ENCODE data around the gene SCYGR8.

Gene SCYGR8

DNA sequence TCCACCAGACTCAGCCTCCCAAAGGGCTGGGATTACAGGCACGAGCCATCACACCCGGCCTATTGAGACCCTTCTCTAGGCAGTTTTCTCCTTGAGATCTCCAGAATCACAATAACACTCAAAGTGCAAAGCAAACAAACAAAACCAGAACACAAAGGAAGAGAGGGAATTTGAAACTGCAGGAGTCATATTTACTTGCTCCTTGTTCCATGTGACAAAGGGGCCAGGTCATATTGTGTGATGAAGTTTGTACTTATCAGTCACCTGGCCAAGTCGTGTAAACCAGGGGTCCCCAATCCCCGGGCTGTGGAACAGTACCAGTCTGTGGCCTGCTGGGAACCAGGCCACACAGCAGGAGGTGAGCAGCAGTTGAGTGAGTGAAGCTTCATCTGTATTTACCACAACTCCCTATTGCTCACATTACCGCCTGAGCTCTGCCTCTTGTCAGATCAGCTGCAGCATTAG lies 26.5 kb downstream of the SCYGR8 start:
- no peaks in the 10 kb centered on the region for H3K4me1 Mint-ChIP-seq
- H3K27ac Mint-ChIP-seq (ENCODE audit: low read depth), result no peak overlapping the region
- H3K4me3 Mint-ChIP-seq, result no peak overlapping the region
- H3K36me3 Mint-ChIP-seq (ENCODE audit: insufficient read depth), result no peaks in the 10 kb centered on the region
- no peaks in the 10 kb centered on the region for H3K27me3 Mint-ChIP-seq
- ATAC-seq (replicated peaks; ENCODE audit: extremely low read depth, poor library complexity, severe bottlenecking) (no peak), DNase-seq (ENCODE audit: low spot score in 2 of 2) (no peak)
- no peaks in the 10 kb centered on the region for H3K9me3 Mint-ChIP-seq

DNA sequence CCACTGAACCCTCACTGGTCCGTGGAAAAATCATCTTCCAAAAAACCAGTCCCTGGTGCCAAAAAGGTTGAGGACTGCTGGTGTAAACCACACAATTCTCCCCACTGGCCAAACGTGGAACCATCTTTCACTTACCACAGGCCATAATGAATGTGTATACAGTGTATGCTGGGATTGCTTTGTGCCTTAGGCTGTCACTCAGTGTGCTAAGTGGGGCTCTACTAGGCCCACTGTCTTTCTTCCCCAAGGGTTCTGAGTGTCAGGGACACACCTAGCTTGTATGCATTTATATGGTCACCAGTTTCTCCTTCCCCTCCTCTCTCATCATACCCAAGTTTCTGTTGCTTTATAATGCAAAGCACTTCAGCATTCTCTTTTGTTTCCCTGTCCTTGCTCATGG lies 27.2 kb downstream of the SCYGR8 start:
- Mint-ChIP-seq H3K4me3 (no peak overlapping the region), H3K36me3 (ENCODE audit: insufficient read depth) (no peaks in the 10 kb centered on the region), H3K27me3 (no peaks in the 10 kb centered on the region), H3K9me3 (no peaks in the 10 kb centered on the region), H3K4me1 (no peaks in the 10 kb centered on the region), H3K27ac (ENCODE audit: low read depth) (no peak overlapping the region)
- DNase-seq (ENCODE audit: low spot score in 2 of 2) (no peak), ATAC-seq (replicated peaks; ENCODE audit: extremely low read depth, poor library complexity, severe bottlenecking) (no peak)

DNA sequence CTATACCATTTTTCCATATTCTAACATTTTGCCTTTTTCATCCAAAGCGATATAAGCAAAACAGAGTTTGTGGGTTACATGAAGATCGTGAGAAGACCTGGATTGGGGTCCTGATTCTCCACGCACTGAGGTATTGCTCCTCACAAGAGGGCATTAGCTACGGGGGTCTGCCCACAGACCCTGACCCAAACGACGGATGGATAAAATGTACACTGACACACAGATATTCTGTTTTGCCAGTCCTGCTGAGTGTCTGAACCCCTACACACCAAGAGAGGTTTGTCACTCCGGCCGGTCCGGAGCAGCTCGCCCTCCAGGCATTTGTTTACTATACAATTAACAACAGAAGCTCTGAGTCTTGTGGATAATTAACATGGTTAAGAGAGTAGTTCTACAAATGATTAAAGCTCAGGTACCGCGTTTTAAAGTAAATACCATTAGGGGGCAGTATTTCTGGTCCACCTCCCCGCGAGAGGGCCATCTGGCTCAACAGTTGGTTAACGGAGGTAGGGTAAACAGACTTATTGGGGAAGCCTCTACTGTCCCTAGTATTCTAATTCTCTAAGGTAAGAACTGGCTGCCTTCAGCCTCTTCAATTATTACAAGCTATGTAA lies 28.4 kb downstream of the SCYGR8 start:
- DNase-seq (ENCODE audit: low spot score in 2 of 2) (no peak), ATAC-seq (replicated peaks; ENCODE audit: extremely low read depth, poor library complexity, severe bottlenecking) (no peak)
- no peaks in the 10 kb centered on the region for H3K36me3 Mint-ChIP-seq (ENCODE audit: insufficient read depth)
- no peak overlapping the region for H3K27ac Mint-ChIP-seq (ENCODE audit: low read depth)
- no peaks in the 10 kb centered on the region for H3K9me3 Mint-ChIP-seq
- H3K4me3 Mint-ChIP-seq, result no peak overlapping the region
- no peaks in the 10 kb centered on the region for H3K4me1 Mint-ChIP-seq
- peaks cover 10% of the 10 kb centered on the region for H3K27me3 Mint-ChIP-seq

DNA sequence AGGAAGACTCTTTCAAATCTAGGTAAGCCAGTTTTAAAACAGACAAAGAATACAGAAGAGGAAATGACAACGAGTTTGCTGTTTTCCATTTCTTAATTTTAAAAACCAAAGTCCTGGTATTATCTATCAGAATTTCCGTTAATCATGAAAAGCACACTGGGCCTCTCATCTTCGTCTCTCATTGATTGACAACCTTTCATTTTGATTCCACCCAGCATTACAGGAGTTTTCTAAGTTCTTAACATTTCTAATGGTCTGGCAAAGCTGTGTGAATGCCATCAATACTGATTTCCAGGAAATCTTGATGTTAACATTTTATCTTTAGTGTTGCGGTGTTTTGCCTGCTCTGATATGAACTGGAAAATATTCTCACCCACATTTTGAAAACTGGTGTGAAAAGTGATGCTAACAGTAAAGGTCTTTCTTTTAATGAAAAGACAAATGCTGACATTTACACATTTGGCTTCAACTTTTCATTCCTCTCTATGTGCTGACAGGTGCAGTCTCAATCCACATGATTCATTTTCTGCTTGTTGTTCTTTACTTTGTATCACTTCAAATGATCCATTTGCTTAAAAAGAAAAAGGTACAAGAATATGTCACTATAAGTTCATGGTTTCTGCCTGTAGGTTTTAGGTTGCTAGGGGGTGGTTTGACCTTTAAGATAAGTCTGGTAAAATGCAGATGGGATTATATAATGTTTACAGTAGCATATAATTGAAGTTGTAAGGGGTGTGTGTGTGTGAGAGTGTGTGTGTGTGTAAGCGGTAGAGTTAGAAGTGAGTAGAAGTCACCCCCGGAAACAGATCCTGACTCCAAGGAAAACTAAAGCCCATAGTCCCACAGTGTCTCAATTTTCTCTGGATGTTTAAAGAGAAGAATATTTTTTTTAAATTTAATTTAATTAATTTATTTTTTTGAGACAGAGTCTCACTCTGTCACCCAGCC lies 29.5 kb downstream of the SCYGR8 start:
- no peaks in the 10 kb centered on the region for H3K4me1 Mint-ChIP-seq
- no peak overlapping the region for H3K4me3 Mint-ChIP-seq
- ATAC-seq (replicated peaks; ENCODE audit: extremely low read depth, poor library complexity, severe bottlenecking) (no peak), DNase-seq (ENCODE audit: low spot score in 2 of 2) (no peak)
- no peaks in the 10 kb centered on the region for H3K9me3 Mint-ChIP-seq
- no peak overlapping the region for H3K27ac Mint-ChIP-seq (ENCODE audit: low read depth)
- no peaks in the 10 kb centered on the region for H3K36me3 Mint-ChIP-seq (ENCODE audit: insufficient read depth)
- peaks cover 11% of the 10 kb centered on the region for H3K27me3 Mint-ChIP-seq

DNA sequence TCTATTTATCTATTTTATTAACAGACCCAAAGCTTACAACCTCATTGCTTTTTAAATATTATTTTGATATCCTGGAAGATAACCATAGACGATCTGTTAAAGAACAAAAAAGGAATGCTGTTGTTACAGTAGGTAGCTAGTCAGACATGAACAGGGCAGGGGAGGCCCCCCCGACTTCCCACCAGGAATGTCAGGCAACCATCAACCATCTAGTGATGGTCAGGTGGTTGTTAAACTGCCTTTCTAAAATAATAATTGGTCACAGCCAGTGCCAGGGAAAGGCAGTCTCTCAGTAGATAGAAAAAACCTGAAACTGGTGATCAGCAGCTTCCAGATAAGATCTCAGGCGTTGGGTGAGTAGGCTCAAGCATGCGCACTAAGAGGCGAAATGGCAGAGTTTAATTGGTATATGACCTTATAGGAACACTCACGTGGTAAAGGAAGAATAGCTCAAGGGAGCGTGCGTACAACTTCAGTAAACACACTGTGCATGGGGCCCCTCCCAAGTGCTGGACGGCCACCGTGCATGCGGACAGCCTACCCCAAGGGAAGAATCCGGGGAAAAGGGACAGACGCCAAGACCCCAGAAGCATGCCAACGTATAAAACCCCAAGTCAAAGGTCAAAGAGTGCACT lies 35.4 kb downstream of the SCYGR8 start:
- peaks cover 8% of the 10 kb centered on the region for H3K4me1 Mint-ChIP-seq
- H3K27me3 Mint-ChIP-seq, result peaks cover 60% of the 10 kb centered on the region
- H3K4me3 Mint-ChIP-seq, result no peak overlapping the region
- DNase-seq (ENCODE audit: low spot score in 2 of 2), result no peak
- no peak for ATAC-seq (replicated peaks; ENCODE audit: extremely low read depth, poor library complexity, severe bottlenecking)
- H3K9me3 Mint-ChIP-seq, result no peaks in the 10 kb centered on the region
- H3K36me3 Mint-ChIP-seq (ENCODE audit: insufficient read depth), result peaks cover 2% of the 10 kb centered on the region
- H3K27ac Mint-ChIP-seq (ENCODE audit: low read depth), result no peak overlapping the region

DNA sequence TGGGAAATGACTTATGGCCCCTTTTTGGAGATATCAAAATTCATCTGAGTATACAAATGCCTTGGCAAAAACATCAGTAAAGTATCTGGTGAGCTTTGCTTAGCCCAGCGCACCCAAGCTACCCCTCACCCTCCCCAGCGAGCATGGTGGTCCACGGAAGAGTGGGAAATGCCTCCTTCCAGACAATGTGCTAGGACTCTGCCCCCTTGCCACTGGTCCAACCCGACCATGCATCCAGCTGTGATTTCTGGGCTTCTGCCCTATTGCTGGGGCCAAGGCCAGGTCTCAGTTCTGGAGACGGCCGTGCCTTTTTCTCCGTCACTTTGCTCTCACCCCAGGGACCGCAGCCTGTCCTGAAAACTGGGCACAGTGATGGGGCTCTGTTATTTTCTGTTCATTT lies 36.1 kb downstream of the SCYGR8 start:
- H3K27me3 Mint-ChIP-seq, result peaks cover 66% of the 10 kb centered on the region
- H3K4me1 Mint-ChIP-seq, result peaks cover 8% of the 10 kb centered on the region
- no peak overlapping the region for H3K4me3 Mint-ChIP-seq
- no peaks in the 10 kb centered on the region for H3K9me3 Mint-ChIP-seq
- peaks cover 2% of the 10 kb centered on the region for H3K36me3 Mint-ChIP-seq (ENCODE audit: insufficient read depth)
- DNase-seq (ENCODE audit: low spot score in 2 of 2) (no peak), ATAC-seq (replicated peaks; ENCODE audit: extremely low read depth, poor library complexity, severe bottlenecking) (no peak)
- no peak overlapping the region for H3K27ac Mint-ChIP-seq (ENCODE audit: low read depth)

DNA sequence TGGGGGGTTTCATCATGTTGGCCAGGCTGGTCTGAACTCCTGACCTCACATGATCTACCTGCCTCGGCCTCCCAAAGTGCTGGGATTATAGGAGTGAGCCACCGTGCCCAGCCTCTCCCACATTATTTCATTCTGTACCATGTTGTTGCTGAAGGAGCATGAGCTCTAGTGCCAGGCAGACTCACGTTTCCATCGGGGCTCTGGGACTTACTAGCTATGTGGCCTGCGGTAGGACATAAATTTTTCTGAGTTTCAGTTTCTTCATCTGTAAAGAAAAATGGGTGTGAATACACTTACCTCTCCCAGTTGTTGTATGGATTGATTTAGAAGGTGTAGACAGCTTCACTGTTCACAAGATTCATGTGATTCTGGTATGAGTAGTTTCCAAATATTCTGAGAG lies 37.1 kb downstream of the SCYGR8 start:
- Mint-ChIP-seq H3K4me3 (no peak overlapping the region), H3K4me1 (peaks cover 8% of the 10 kb centered on the region), H3K9me3 (no peaks in the 10 kb centered on the region), H3K36me3 (ENCODE audit: insufficient read depth) (peaks cover 2% of the 10 kb centered on the region), H3K27ac (ENCODE audit: low read depth) (no peak overlapping the region), H3K27me3 (peaks cover 66% of the 10 kb centered on the region)
- no peak for DNase-seq (ENCODE audit: low spot score in 2 of 2)
- no peak for ATAC-seq (replicated peaks; ENCODE audit: extremely low read depth, poor library complexity, severe bottlenecking)

DNA sequence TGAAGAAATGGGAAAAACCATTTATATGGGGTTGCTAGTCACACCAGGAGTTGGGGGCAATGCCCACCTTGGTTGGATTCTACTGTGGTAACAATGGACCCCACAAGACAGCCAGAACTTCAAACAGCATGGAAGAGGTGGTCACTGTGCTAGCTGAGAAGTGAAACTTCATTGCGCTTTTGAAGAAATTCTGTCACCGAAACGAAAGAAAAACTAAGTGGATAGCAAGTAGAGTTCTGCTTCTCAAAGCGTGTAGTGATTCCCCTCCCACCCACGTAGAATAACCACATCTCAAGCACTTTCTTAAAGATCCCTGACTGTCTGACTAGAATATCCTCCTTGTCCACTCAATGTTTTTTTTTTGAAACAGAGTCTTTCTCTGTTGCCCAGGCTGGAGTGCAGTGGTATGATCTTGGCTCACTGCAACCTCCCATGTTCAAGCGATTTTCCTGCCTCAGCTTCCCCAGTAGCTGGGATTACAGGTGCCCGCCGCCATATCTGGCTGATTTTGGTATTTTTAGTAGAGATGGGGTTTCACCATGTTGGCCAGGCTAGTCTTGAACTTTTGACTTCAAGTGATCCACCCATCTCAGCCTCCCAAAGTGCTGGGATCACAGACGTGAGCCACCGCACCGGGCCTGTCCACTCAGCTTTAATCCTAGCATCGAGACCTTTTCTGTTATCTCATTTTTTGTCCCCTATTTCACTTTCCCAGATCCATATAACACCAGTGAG lies 37.9 kb downstream of the SCYGR8 start:
- no peak for ATAC-seq (replicated peaks; ENCODE audit: extremely low read depth, poor library complexity, severe bottlenecking)
- no peak overlapping the region for H3K27ac Mint-ChIP-seq (ENCODE audit: low read depth)
- no peak for DNase-seq (ENCODE audit: low spot score in 2 of 2)
- H3K27me3 Mint-ChIP-seq, result peaks cover 62% of the 10 kb centered on the region
- no peaks in the 10 kb centered on the region for H3K9me3 Mint-ChIP-seq
- H3K4me1 Mint-ChIP-seq, result peaks cover 8% of the 10 kb centered on the region
- peak overlapping the region; percentile 30 for H3K4me3 Mint-ChIP-seq
- peaks cover 2% of the 10 kb centered on the region for H3K36me3 Mint-ChIP-seq (ENCODE audit: insufficient read depth)

DNA sequence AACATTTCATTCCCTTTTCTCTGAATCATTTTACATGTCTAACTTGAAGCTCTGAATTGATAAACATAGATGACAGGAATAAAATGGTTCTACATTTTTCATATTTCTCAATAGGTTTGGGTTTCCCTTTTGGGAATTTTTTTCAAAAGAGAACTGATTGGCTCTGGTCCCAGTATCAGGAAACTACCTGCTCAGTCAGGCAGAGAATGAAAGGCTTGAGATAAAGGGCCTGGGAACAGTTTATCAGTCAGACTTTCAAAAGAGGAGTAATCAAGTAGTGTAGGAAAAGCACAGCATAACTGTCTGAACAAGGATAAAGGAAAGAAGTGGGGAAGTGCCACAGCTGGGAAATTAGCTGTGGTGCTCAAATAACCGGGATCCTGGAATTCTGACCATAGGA lies 39.6 kb downstream of the SCYGR8 start:
- Mint-ChIP-seq H3K4me1 (peaks cover 8% of the 10 kb centered on the region), H3K36me3 (ENCODE audit: insufficient read depth) (peaks cover 2% of the 10 kb centered on the region), H3K4me3 (no peak overlapping the region), H3K9me3 (no peaks in the 10 kb centered on the region), H3K27ac (ENCODE audit: low read depth) (no peak overlapping the region), H3K27me3 (peaks cover 62% of the 10 kb centered on the region)
- ATAC-seq (replicated peaks; ENCODE audit: extremely low read depth, poor library complexity, severe bottlenecking) (no peak), DNase-seq (ENCODE audit: low spot score in 2 of 2) (no peak)

DNA sequence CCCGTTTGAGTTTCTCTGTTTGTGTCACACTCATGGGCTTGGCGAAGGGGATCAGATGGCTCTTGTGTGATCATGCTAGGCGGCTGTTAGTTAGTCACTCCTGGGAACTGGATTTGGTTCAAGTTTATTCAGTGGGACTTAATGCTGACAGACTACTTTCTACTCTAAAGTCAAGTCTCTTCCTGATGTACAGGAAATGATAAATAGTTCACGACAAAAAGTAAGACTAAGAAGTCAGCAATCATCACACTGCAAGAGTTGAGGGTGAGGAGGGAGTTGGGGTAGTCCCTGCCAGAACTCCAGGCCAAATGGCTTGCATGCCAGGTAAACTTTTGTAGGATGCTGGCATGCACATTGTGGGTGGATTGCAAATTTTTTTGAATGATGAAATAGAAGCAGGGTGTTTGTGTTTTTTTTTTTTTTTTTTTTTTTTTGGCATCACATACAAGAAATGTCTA lies 42.9 kb downstream of the SCYGR8 start:
- H3K9me3 Mint-ChIP-seq, result no peaks in the 10 kb centered on the region
- peaks cover 3% of the 10 kb centered on the region for H3K4me1 Mint-ChIP-seq
- peaks cover 46% of the 10 kb centered on the region for H3K27me3 Mint-ChIP-seq
- no peak overlapping the region for H3K4me3 Mint-ChIP-seq
- ATAC-seq (replicated peaks; ENCODE audit: extremely low read depth, poor library complexity, severe bottlenecking) (no peak), DNase-seq (ENCODE audit: low spot score in 2 of 2) (no peak)
- H3K36me3 Mint-ChIP-seq (ENCODE audit: insufficient read depth), result no peaks in the 10 kb centered on the region
- H3K27ac Mint-ChIP-seq (ENCODE audit: low read depth), result no peak overlapping the region

DNA sequence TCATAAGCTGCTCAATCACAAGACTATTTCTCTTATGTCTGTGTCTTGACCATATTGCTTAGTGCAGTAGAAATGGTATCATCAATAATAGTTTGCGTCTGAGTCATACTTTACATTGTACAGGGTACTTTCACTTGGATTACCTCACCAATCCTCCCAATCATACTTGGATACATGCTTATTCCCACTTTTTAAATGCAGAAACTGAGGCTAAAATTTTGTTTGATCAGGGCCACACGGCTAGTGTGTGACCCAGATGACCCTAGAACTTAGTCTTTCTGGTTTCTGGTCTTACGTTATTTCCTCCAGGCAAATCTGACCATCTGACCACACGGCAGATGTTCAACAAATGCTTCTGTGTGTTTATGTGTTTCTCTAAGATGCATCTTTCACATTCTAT lies 44.1 kb downstream of the SCYGR8 start:
- DNase-seq (ENCODE audit: low spot score in 2 of 2), result no peak

DNA sequence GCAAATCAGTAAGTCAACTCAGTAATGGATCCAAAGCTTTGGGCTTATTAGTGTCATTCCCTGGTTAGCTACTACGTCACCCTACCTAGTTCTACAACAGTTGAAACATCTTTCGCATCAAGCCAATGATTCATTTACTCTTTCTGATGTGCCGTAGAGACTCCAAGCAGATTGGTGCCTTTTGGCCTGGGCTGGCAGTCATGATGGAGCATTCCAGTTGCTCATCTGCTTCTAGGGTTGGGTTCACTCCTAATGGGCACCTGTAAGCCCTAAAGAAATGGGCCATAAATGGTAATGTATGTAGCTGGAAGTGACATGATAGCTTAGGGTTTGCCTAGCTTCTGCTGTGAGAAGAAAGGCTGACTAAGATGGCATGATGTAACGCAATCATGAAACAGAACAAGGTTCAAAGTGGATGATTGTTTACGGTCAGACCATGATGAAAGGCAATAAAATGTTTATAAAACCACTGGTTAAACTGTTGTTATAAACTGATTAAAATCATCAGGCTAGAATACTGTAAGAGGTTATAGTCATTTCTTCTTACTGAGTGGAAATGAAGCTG lies 47.5 kb downstream of the SCYGR8 start:
- H3K27me3 Mint-ChIP-seq, result peaks cover 15% of the 10 kb centered on the region

More for the DNA sequence above, 44.1 kb downstream of the SCYGR8 start:
- H3K27me3 Mint-ChIP-seq, result peaks cover 34% of the 10 kb centered on the region
- no peaks in the 10 kb centered on the region for H3K9me3 Mint-ChIP-seq
- H3K4me1 Mint-ChIP-seq, result no peaks in the 10 kb centered on the region
- ATAC-seq (replicated peaks; ENCODE audit: extremely low read depth, poor library complexity, severe bottlenecking), result no peak
- H3K36me3 Mint-ChIP-seq (ENCODE audit: insufficient read depth), result no peaks in the 10 kb centered on the region
- H3K27ac Mint-ChIP-seq (ENCODE audit: low read depth), result no peak overlapping the region
- H3K4me3 Mint-ChIP-seq, result no peak overlapping the region

More for the DNA sequence above, 47.5 kb downstream of the SCYGR8 start:
- Mint-ChIP-seq H3K4me1 (no peaks in the 10 kb centered on the region), H3K27ac (ENCODE audit: low read depth) (no peak overlapping the region), H3K4me3 (no peak overlapping the region), H3K9me3 (no peaks in the 10 kb centered on the region), H3K36me3 (ENCODE audit: insufficient read depth) (no peaks in the 10 kb centered on the region)
- DNase-seq (ENCODE audit: low spot score in 2 of 2) (no peak), ATAC-seq (replicated peaks; ENCODE audit: extremely low read depth, poor library complexity, severe bottlenecking) (no peak)

Data from central memory CD8-positive, alpha-beta T cell (primary cell).